ENCODE results near the gene PHACTR1. TPM values are rescaled to one million over a fixed set of nuclear protein-coding genes. Genes with fewer than 3 reads are reported as not detected.

PHACTR1 gene
- total RNA-seq, 1 donor from 2014 or later, result 2.2 TPM

DNA sequence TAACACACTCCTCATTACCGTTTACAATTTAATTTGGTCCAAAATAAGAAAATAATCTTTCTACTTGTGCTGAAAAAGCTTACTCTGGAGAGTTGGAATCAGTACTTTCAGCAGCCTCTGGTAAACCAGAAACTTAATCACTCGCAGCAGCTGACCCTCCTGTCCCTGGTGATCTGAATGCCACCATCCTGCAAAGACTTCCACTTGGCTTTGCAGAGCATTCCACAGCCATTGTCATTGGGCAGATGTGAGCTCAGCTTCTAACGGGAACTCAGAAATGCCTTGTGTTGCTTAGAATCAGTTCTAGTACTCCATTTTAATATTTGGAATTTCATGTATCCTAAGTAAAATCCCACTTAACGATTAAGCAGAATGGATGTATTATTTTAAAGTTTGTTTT, 59.7 kb downstream of the PHACTR1 start:
- TF ChIP-seq, protein P1, sequence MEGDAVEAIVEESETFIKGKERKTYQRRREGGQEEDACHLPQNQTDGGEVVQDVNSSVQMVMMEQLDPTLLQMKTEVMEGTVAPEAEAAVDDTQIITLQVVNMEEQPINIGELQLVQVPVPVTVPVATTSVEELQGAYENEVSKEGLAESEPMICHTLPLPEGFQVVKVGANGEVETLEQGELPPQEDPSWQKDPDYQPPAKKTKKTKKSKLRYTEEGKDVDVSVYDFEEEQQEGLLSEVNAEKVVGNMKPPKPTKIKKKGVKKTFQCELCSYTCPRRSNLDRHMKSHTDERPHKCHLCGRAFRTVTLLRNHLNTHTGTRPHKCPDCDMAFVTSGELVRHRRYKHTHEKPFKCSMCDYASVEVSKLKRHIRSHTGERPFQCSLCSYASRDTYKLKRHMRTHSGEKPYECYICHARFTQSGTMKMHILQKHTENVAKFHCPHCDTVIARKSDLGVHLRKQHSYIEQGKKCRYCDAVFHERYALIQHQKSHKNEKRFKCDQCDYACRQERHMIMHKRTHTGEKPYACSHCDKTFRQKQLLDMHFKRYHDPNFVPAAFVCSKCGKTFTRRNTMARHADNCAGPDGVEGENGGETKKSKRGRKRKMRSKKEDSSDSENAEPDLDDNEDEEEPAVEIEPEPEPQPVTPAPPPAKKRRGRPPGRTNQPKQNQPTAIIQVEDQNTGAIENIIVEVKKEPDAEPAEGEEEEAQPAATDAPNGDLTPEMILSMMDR (IDR thresholded peaks at IDR 0.05; ENCODE audit: insufficient read depth, low read length, poor library complexity, severe bottlenecking), result no peak
- no peak for DNase-seq (ENCODE audit: low read depth)

DNA sequence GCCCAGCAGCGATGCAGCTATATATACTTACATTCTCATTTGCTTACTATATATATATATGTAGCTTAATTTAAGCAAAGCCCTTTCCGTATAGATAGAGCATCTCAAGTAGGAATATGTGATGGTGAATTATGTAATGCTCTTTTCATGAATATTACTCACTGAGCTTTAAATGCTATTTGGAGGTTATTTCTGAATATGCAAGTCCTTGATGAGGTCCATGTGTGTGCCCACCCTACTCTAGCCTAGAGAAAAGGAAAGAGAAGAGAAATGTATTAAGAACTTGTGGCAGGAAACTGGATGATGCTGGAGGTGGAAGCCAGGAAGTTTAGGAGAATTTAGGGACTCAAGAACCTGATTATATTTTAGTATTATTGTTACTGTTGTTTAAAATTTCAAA, 63.2 kb downstream of the PHACTR1 start:
- no peak overlapping the region for H3K4me3 ChIP-seq (ENCODE audit: low read depth, low read length)
- H3K27me3 ChIP-seq (ENCODE audit: control insufficient read depth, insufficient read depth, low read length), result no peaks in the 10 kb centered on the region
- TF ChIP-seq, protein P1 (IDR thresholded peaks at IDR 0.05; ENCODE audit: insufficient read depth, low read length, poor library complexity, severe bottlenecking), result no peak
- no peak for DNase-seq (ENCODE audit: low read depth)
- H3K36me3 ChIP-seq (ENCODE audit: control insufficient read depth, insufficient read depth, low read length), result no peaks in the 10 kb centered on the region

More for the DNA sequence above, 59.7 kb downstream of the PHACTR1 start:
- no peaks in the 10 kb centered on the region for H3K27me3 ChIP-seq (ENCODE audit: control insufficient read depth, insufficient read depth, low read length)
- no peak overlapping the region for H3K4me3 ChIP-seq (ENCODE audit: low read depth, low read length)
- no peaks in the 10 kb centered on the region for H3K36me3 ChIP-seq (ENCODE audit: control insufficient read depth, insufficient read depth, low read length)

DNA sequence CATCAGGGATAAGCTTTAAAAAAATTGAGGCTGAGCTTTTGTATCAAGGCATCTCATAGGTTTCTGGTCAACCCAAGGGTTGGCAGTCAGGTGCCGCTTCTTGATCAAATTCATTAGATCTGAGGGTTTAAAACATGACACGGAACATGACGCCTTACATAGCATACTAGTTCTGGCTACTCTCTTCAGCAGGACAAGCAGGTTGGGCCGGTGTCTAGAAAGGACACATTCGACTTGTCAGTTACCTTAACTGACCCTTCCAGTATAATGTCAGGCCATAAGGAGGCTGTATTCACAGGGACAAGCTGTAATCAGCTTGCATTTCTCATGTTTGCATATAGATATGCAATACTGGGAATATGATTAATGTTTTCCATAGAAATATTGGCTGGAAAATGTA, 65.6 kb downstream of the PHACTR1 start:
- Histone ChIP-seq H3K27me3 (ENCODE audit: control insufficient read depth, insufficient read depth, low read length) (no peaks in the 10 kb centered on the region), H3K4me3 (ENCODE audit: low read depth, low read length) (no peak overlapping the region), H3K36me3 (ENCODE audit: control insufficient read depth, insufficient read depth, low read length) (no peaks in the 10 kb centered on the region)
- TF ChIP-seq, protein P1 (IDR thresholded peaks at IDR 0.05; ENCODE audit: insufficient read depth, low read length, poor library complexity, severe bottlenecking), result no peak
- DNase-seq (ENCODE audit: low read depth), result no peak

DNA sequence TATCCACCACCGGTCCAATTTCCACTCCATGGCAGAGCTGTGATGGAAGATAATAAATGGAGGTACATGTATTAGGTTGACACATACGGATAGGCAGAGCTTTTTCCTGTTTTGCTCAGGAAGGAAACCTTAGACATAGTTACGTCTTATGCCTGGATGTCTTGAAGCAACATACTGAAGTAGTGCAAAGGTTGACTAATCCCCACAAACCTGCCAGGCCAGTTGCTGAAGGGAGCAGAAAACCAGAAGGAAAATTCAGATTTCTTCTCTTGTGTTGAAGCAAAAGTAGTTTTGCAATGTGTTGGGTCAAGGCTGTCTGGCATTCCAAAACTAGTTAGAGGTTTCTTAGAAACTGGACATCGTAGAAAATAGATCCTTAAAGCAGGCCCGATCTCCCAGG, 68.7 kb downstream of the PHACTR1 start:
- no peak for DNase-seq (ENCODE audit: low read depth)
- TF ChIP-seq, protein P1 (IDR thresholded peaks at IDR 0.05; ENCODE audit: insufficient read depth, low read length, poor library complexity, severe bottlenecking), result no peak

DNA sequence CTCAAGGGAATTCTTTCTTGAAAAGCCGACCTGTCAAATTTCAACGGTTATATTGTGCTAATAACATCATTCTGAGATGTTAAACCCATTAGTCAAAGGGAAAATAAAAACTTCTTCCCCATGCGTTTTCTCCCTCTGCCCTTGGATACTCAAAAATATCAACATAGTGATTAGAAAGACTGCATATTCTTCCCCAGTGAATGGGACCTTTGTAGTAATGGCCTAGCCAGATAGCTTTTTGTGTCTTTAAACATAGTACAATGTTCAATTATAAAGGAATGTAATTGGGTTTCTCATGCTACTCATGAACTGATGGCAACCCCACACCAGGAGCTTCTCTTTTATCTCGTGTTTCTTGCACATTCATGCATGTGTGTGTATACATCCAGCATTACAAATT, 69.4 kb downstream of the PHACTR1 start:
- Histone ChIP-seq H3K36me3 (ENCODE audit: control insufficient read depth, insufficient read depth, low read length) (no peaks in the 10 kb centered on the region), H3K27me3 (ENCODE audit: control insufficient read depth, insufficient read depth, low read length) (no peaks in the 10 kb centered on the region), H3K4me3 (ENCODE audit: low read depth, low read length) (no peak overlapping the region)
- DNase-seq (ENCODE audit: low read depth), result no peak
- TF ChIP-seq, protein P1 (IDR thresholded peaks at IDR 0.05; ENCODE audit: insufficient read depth, low read length, poor library complexity, severe bottlenecking), result no peak

More for the DNA sequence above, 68.7 kb downstream of the PHACTR1 start:
- no peaks in the 10 kb centered on the region for H3K27me3 ChIP-seq (ENCODE audit: control insufficient read depth, insufficient read depth, low read length)
- H3K4me3 ChIP-seq (ENCODE audit: low read depth, low read length), result no peak overlapping the region
- H3K36me3 ChIP-seq (ENCODE audit: control insufficient read depth, insufficient read depth, low read length), result no peaks in the 10 kb centered on the region

DNA sequence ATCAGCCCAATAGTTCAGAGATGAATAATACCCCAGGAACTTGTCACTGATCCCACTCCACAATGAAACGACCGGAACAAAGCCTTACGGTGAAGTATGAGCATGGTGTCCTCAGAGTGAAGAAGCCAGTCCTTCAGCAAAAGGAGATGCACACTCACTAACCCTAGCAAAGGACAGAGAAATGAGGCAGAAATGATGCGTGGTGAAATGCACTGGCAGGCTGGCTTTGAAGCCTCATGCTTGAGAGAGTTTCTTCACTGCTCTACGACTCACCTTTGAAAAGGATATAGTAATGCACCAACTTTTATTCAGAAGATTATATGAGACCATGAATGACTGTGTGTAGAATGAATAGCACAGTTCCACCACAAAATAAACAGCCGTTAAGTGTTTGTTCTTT, 74.8 kb downstream of the PHACTR1 start:
- no peak for DNase-seq (ENCODE audit: low read depth)
- Histone ChIP-seq H3K4me3 (ENCODE audit: low read depth, low read length) (no peak overlapping the region), H3K36me3 (ENCODE audit: control insufficient read depth, insufficient read depth, low read length) (no peaks in the 10 kb centered on the region), H3K27me3 (ENCODE audit: control insufficient read depth, insufficient read depth, low read length) (no peaks in the 10 kb centered on the region)
- TF ChIP-seq, protein P1 (IDR thresholded peaks at IDR 0.05; ENCODE audit: insufficient read depth, low read length, poor library complexity, severe bottlenecking), result no peak
